GM12892 (cell line): ENCODE data around the gene FILIP1L.

ENCODE experiments used
- POLR2A ChIP-seq: IDR thresholded peaks from 2 replicates; pipeline ENCODE4 v1.6.1; 2011; ENCODE audit warnings: low read depth, low read length, control low read depth
- TAF1 ChIP-seq: IDR thresholded peaks from 2 replicates; pipeline ENCODE4 v1.6.1; 2011; ENCODE audit warnings: low read depth, mild to moderate bottlenecking, control low read depth, low read length, borderline replicate concordance

DNA sequence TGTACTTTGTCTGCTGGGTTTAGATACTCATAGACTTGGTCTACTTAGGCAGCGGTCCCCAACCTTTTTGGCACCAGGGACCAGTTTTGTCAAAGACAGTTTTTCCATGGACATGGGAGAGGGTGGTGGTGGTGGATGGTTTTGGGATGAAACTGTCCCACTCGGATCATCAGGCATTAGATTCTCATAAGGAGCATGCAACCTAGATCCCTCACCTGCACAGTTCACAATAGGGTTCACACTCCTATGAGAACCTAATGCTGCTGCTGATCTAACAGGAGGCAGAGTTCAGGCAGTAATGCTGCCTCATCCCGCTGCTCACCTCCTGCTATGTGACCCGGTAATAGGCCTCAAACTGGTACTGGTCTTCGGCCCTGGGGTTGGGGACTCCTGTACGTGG is 251.3 kb downstream of the FILIP1L start:
- no peak for TF ChIP-seq POLR2A
- no peak for TF ChIP-seq TAF1
